22Rv1 (cell line): ENCODE results near the gene WDR4.

Experiments
- ZFX ChIP-seq: fragments of 450-650 bp; IDR thresholded peaks from 2 replicates; pipeline ENCODE4 v1.6.1; 2017; ENCODE audit warnings: antibody characterized with exemption, borderline replicate concordance
- TF ChIP-seq, protein P1 (sequence below): fragments of 450-650 bp; IDR thresholded peaks from 2 replicates; pipeline ENCODE4 v1.5.1; 2017; ENCODE audit warnings: mild to moderate bottlenecking

DNA sequence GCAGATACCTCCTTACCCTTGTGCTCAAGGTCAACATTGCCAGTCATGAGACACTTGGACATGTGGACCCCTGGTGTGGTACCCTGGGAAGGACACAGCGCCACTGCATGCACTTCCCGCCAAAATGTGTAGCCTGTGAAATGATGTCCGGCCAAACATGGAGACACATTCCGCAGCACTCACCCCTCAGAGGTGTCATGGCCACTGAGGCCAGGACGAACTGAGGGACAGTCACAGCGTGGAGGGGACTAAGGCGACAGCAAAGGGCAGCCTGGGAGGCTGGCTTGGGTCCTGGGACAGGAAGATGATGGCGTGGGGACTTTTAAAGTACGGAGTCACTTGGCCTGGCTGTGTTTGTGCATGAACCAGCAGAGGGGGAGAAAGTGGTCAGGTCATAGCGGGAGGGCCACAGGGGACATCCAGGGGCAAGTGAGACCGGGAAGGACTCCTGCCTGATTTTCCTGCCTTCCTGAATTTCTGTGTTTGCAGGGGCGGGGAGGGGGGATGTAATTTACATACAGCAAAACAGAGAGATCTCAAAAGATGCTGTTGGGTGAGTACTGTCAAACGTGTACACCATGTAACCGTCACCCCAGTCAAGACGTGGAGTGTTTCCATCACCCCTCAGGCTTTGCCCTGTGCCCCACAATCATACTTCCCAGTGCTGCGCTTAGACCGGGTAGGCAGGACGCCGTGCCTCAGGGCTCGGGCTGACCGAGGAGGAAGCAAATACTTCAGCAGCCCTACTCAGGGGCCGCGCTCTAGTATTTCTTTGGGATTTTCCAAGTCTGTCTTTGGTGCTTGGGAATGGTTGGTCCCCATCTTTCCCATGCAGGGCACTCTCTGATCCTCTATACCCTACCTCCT lies 45.2 kb downstream of the WDR4 start:
- TF ChIP-seq, protein P1, sequence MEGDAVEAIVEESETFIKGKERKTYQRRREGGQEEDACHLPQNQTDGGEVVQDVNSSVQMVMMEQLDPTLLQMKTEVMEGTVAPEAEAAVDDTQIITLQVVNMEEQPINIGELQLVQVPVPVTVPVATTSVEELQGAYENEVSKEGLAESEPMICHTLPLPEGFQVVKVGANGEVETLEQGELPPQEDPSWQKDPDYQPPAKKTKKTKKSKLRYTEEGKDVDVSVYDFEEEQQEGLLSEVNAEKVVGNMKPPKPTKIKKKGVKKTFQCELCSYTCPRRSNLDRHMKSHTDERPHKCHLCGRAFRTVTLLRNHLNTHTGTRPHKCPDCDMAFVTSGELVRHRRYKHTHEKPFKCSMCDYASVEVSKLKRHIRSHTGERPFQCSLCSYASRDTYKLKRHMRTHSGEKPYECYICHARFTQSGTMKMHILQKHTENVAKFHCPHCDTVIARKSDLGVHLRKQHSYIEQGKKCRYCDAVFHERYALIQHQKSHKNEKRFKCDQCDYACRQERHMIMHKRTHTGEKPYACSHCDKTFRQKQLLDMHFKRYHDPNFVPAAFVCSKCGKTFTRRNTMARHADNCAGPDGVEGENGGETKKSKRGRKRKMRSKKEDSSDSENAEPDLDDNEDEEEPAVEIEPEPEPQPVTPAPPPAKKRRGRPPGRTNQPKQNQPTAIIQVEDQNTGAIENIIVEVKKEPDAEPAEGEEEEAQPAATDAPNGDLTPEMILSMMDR: no peak
- TF ChIP-seq ZFX: no peak
